Ovary (tissue), 3 donors: Measurements from ENCODE around the gene TAS2R40.

Experiments
- EP300 ChIP-seq: sonication (generic); formaldehyde crosslinking; IDR thresholded peaks from one replicate; pipeline ENCODE4 v1.6.1; 2017; ENCODE audit warnings: antibody characterized with exemption
- POLR2A ChIP-seq: fragments of 450-650 bp; IDR thresholded peaks from one replicate; pipeline ENCODE4 v1.6.1; 2017; ENCODE audit warnings: antibody characterized with exemption, mild to moderate bottlenecking, moderate library complexity
- TF ChIP-seq, protein P1 (sequence below), 3 donors: fragments of 450-650 bp in 2 of 3; fragments of 200-600 bp in 1 of 3; IDR thresholded peaks; one replicate each; pipeline versions ENCODE4 v1.5.1 to v1.8.0; 2016 to 2022; ENCODE audit warnings: antibody characterized with exemption in 3 of 3, mild to moderate bottlenecking in 1 of 3
- donor health status: DM: no; HTN: no; CAD: no.

DNA sequence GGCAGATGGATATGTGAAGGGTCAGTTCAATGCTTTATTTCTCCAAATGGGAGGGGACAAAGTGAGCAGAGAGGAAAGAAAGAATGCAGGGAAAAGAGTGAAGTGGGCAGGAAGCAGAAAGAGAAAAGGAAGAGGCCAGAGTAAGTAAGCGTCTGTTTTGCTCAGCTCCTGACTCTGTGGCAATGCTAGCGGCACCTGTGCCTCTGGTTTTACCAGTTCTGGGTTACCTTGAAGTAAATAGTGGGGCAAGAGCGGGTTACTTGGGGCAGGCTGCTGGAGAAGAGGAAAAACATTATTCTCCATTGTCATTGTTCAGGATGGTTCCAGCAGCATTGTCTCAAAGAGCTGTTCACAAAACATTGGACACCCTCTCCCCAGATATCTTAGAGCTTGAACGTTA lies 1.9 kb downstream of the TAS2R40 start:
- TF ChIP-seq POLR2A (no peak), EP300 (no peak)
- TF ChIP-seq, protein P1, sequence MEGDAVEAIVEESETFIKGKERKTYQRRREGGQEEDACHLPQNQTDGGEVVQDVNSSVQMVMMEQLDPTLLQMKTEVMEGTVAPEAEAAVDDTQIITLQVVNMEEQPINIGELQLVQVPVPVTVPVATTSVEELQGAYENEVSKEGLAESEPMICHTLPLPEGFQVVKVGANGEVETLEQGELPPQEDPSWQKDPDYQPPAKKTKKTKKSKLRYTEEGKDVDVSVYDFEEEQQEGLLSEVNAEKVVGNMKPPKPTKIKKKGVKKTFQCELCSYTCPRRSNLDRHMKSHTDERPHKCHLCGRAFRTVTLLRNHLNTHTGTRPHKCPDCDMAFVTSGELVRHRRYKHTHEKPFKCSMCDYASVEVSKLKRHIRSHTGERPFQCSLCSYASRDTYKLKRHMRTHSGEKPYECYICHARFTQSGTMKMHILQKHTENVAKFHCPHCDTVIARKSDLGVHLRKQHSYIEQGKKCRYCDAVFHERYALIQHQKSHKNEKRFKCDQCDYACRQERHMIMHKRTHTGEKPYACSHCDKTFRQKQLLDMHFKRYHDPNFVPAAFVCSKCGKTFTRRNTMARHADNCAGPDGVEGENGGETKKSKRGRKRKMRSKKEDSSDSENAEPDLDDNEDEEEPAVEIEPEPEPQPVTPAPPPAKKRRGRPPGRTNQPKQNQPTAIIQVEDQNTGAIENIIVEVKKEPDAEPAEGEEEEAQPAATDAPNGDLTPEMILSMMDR (IDR thresholded peaks at IDR 0.05), result no peak
